H1 (cell line): ENCODE results near the gene NME4. TPM values are rescaled to one million over a fixed set of nuclear protein-coding genes. Genes with fewer than 3 reads are reported as not detected.
A peak's percentile ranks its signal among the peaks of the same experiment; 100 is the strongest.

Experiments used
- CTCF ChIA-PET: fragments of 300-600 bp; sonication (Branson Sonifier 250); formaldehyde crosslinking; loops from one replicate; lab custom pipeline; 2021; ENCODE audit not compliant: partially characterized antibody; lab: Charles Lee
- POLR2A ChIA-PET: fragments of 300-600 bp; sonication (Branson Sonifier 250); formaldehyde crosslinking; loops from one replicate; lab custom pipeline; 2021; ENCODE audit warnings: inconsistent platforms; ENCODE audit not compliant: partially characterized antibody; lab: Charles Lee
- DNase-seq, 2 experiments: peaks; one replicate each; pipeline versions ENCODE4 v3.0.0 to v3.0.0-alpha.2; 2010 to 2022; ENCODE audit warnings: low spot score in 2 of 2, low read depth in 1 of 2, mixed read lengths in 1 of 2
- FAIRE-seq: peaks from 2 replicates; lab custom pipeline; 2011; peaks lifted over from hg19 to GRCh38; lab: Jason Lieb, UNC
- H2AFZ ChIP-seq: 2 replicates; pipeline ENCODE4 v1.8.1; 2012; ENCODE audit warnings: low read length, inconsistent platforms
- H2AK5ac ChIP-seq: 2 replicates; pipeline ENCODE4 v1.6.1; 2013; ENCODE audit warnings: low read depth, low read length
- H2BK120ac ChIP-seq: replicated peaks from 2 replicates; pipeline ENCODE3; 2013; ENCODE audit warnings: low read depth, low read length, inconsistent platforms
- H2BK12ac ChIP-seq: 2 replicates; pipeline ENCODE4 v1.6.1; 2013; ENCODE audit warnings: low read depth, low read length
- H2BK15ac ChIP-seq: 2 replicates; pipeline ENCODE4 v1.6.1; 2013; ENCODE audit warnings: low read length
- H2BK20ac ChIP-seq: 2 replicates; pipeline ENCODE4 v1.6.1; 2013; ENCODE audit warnings: low read length
- H2BK5ac ChIP-seq: 2 replicates; pipeline ENCODE4 v1.6.1; 2013; ENCODE audit warnings: low read depth, low read length
- H3K14ac ChIP-seq: 2 replicates; pipeline ENCODE4 v1.6.1; 2013; ENCODE audit warnings: inconsistent platforms; ENCODE audit not compliant: insufficient read length
- H3K18ac ChIP-seq: 2 replicates; pipeline ENCODE4 v1.6.1; 2013; ENCODE audit warnings: low read length; ENCODE audit errors: extremely low read depth
- H3K23ac ChIP-seq: 2 replicates; pipeline ENCODE4 v1.6.1; 2013; ENCODE audit warnings: inconsistent platforms; ENCODE audit not compliant: insufficient read length
- H3K23me2 ChIP-seq: 2 replicates; pipeline ENCODE4 v1.6.1; 2013; ENCODE audit warnings: low read depth, low read length
- H3K27ac ChIP-seq: 2 replicates; pipeline ENCODE4 v1.6.1; 2011; ENCODE audit warnings: low read depth, low read length, inconsistent platforms
- H3K27me3 ChIP-seq, 4 experiments: replicated peaks in 1 of 4; 1 replicate in 1 of 4; 2 replicates in 3 of 4; pipeline versions ENCODE4 v1.6.1 to v1.8.1; 2011 to 2013; ENCODE audit warnings: low read length in 3 of 4, mild to moderate bottlenecking in 3 of 4, inconsistent platforms in 2 of 4, mixed read lengths in 2 of 4, moderate library complexity in 1 of 4; ENCODE audit not compliant: control insufficient read depth in 3 of 4, insufficient read depth in 3 of 4; ENCODE audit errors: extremely low read depth in 1 of 4
- H3K36me3 ChIP-seq, 4 experiments: 2 replicates each; pipeline versions ENCODE4 v1.6.1 to v1.8.1; 2011 to 2013; ENCODE audit warnings: mild to moderate bottlenecking in 4 of 4, low read length in 3 of 4, moderate library complexity in 2 of 4, control low read depth in 1 of 4, inconsistent platforms in 1 of 4; ENCODE audit not compliant: insufficient read depth in 4 of 4, control insufficient read depth in 2 of 4
- H3K4ac ChIP-seq: replicated peaks from 2 replicates; pipeline ENCODE3; 2013; ENCODE audit warnings: low read length, low read depth, mixed read lengths, inconsistent platforms; ENCODE audit not compliant: insufficient read length
- H3K4me1 ChIP-seq, 4 experiments: replicated peaks in 1 of 4; 1 replicate in 1 of 4; 2 replicates in 3 of 4; pipeline versions ENCODE4 v1.6.1 to v1.8.1; 2011 to 2013; ENCODE audit warnings: low read length in 3 of 4, inconsistent platforms in 2 of 4, mixed read lengths in 1 of 4; ENCODE audit not compliant: insufficient read depth in 4 of 4, control insufficient read depth in 3 of 4
- H3K4me2 ChIP-seq, 2 experiments: 2 replicates each; pipeline versions ENCODE4 v1.6.1 to v1.8.1; 2011 to 2013; ENCODE audit warnings: low read depth in 2 of 2, low read length in 2 of 2, control low read depth in 1 of 2, inconsistent platforms in 1 of 2, mild to moderate bottlenecking in 1 of 2; ENCODE audit not compliant: insufficient read depth in 1 of 2
- H3K4me3 ChIP-seq, 4 experiments: fragments of 200-600, 300-600 bp in 1 of 4; sonication (generic), shearing (Covaris generic), sonication (Bioruptor Twin) in 1 of 4; 2 replicates each; pipeline versions ENCODE4 v1.5.1 to v1.8.1; 2011 to 2016; ENCODE audit warnings: low read length in 4 of 4, low read depth in 3 of 4, control low read depth in 2 of 4, inconsistent platforms in 2 of 4, mild to moderate bottlenecking in 2 of 4, mixed read lengths in 1 of 4, moderate library complexity in 1 of 4; ENCODE audit not compliant: insufficient read depth in 2 of 4; ENCODE audit errors: extremely low read depth in 1 of 4
- H3K56ac ChIP-seq: replicated peaks from 2 replicates; pipeline ENCODE3; 2013; ENCODE audit warnings: low read depth, mild to moderate bottlenecking, mixed read lengths, low read length, inconsistent platforms; ENCODE audit not compliant: insufficient read length
- H3K79me1 ChIP-seq: 2 replicates; pipeline ENCODE4 v1.6.1; 2013; ENCODE audit warnings: low read depth, low read length, control low read depth
- H3K79me2 ChIP-seq, 2 experiments: 2 replicates each; pipeline versions ENCODE4 v1.6.1 to v1.8.1; 2012 to 2013; ENCODE audit warnings: low read length in 2 of 2, mild to moderate bottlenecking in 2 of 2, inconsistent platforms in 1 of 2; ENCODE audit not compliant: insufficient read depth in 2 of 2, control insufficient read depth in 1 of 2
- H3K9ac ChIP-seq, 4 experiments: replicated peaks in 1 of 4; 1 replicate in 1 of 4; 2 replicates in 3 of 4; pipeline versions ENCODE4 v1.6.1 to v1.8.1; 2011 to 2013; ENCODE audit warnings: low read depth in 3 of 4, low read length in 3 of 4, control low read depth in 2 of 4, mild to moderate bottlenecking in 2 of 4, moderate library complexity in 2 of 4, inconsistent platforms in 1 of 4; ENCODE audit errors: extremely low read depth in 1 of 4
- H3K9me3 ChIP-seq, 2 experiments: 2 replicates each; pipeline versions ENCODE4 v1.6.1 to v1.8.1; 2012 to 2013; ENCODE audit warnings: mild to moderate bottlenecking in 2 of 2, moderate library complexity in 2 of 2, control low read depth in 1 of 2, inconsistent platforms in 1 of 2, low read depth in 1 of 2, low read length in 1 of 2, mixed read lengths in 1 of 2; ENCODE audit not compliant: insufficient read depth in 2 of 2
- H4K20me1 ChIP-seq, 2 experiments: replicated peaks in 1 of 2; 2 replicates each; pipeline versions ENCODE3 to v1.8.1; 2011 to 2013; ENCODE audit warnings: inconsistent platforms in 2 of 2, low read length in 2 of 2, mild to moderate bottlenecking in 1 of 2; ENCODE audit not compliant: insufficient read depth in 2 of 2, control insufficient read depth in 1 of 2
- H4K5ac ChIP-seq: 2 replicates; pipeline ENCODE4 v1.6.1; 2013; ENCODE audit warnings: low read length, low read depth, mixed read lengths, inconsistent platforms; ENCODE audit not compliant: insufficient read length
- H4K8ac ChIP-seq: 2 replicates; pipeline ENCODE4 v1.8.0; 2013; ENCODE audit warnings: mild to moderate bottlenecking, moderate library complexity, low read length, inconsistent platforms; ENCODE audit not compliant: insufficient read depth; ENCODE audit errors: extremely low read depth
- H4K91ac ChIP-seq: replicated peaks from 2 replicates; pipeline ENCODE3; 2013; ENCODE audit warnings: low read length, mixed read lengths, inconsistent platforms; ENCODE audit not compliant: insufficient read length
- TAF7 ChIP-seq: optimal IDR thresholded peaks from 2 replicates; pipeline ENCODE3; 2011; ENCODE audit warnings: low read depth, mild to moderate bottlenecking, inconsistent platforms, low read length, moderate library complexity, borderline replicate concordance
- WGBS, 2 experiments: shearing (Covaris generic) in 1 of 2; methylation state at CpG; one replicate each; pipeline versions ENCODE4 v1.1.6 to v1.1.7; 2013 to 2015; ENCODE audit warnings: low lambda C conversion rate in 2 of 2, mixed read lengths in 2 of 2, inconsistent platforms in 1 of 2, low coverage in 1 of 2, missing lambda C conversion rate in 1 of 2; ENCODE audit not compliant: insufficient replicate concordance in 2 of 2, insufficient coverage in 1 of 2, insufficient read length in 1 of 2; ENCODE audit errors: extremely low coverage in 1 of 2, missing lambda C conversion rate in 1 of 2; 5-methylcytosine and 5-hydroxymethylcytosine counted together
- polyA plus RNA-seq, 7 experiments: library from polyadenylated mRNA; depleted of rRNA in 3 of 7; stranded (reverse) in 5 of 7; unstranded in 2 of 7; fragments of >200 nt in 5 of 7; fragments of 200-250 nt in 2 of 7; gene quantifications; 1 replicate in 5 of 7; 2 replicates in 1 of 7; 4 replicates in 1 of 7; pipeline versions ENCODE4 v1.2.1 to v1.2.3, GENCODE V29; 2011 to 2013; ENCODE audit warnings: missing spikeins in 2 of 7, mixed read lengths in 2 of 7
- total RNA-seq: library from RNA; stranded (reverse); fragmentation: NEBNext Ultra II Directional; extraction: Animal tissue kit (Norgen Biotek cat#: 25700); gene quantifications from 2 replicates; pipeline ENCODE4 v1.2.1, GENCODE V29; 2021

Gene NME4
- total and polyA plus RNA-seq, 2 of the 8 experiments (the other 6 are each of a cell fraction or from before 2014, with no cell fraction given), result 408 to 863 TPM

DNA sequence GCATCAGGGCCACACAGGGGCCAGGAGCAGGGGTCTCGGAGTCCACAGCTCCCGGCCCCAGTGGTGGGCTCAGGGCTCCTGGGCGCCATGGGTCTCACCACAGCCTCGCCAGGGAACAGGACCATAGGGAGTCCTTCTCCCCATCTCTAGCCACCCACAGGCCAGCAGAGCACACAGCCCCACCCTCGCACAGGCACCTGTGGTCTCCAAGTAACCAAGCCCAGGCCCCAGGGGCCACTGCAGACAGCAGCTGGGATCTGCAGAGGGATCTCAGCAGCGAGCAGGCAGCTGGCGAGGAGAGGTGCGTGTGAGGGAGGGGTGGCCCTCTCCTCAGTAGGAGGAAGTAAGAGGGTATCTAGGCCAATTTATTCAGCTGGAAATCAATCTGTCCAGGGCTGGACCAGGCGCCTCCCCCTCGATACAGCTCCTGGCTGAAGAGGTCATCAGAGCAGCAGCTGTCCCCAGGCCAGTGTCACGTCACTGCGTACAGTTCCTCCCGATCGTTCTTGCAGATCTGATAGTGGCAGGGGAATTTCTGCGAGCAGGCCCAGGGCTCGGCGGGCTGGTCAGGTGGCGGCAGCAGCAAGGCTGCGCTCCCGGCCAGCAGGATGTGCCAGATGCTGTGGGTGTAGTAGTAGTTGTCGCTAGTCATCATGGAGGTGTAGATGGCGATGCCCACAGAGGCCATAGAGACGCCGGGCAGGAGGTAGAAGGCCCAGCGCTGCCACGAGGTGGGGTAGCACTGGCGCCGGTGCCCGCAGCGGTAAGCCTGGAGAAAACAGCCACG, 25.3 kb upstream of the NME4 start:
- no peak overlapping the region for H3K27ac ChIP-seq
- no peak for FAIRE-seq
- POLR2A ChIA-PET, result interaction anchor here (0.6 to 2.5 kb wide), 11 partner anchors 7 to 377 kb away, joined by 3 to 11 read pairs (median 4); no protein-coding TSS in a partner anchor

More for the DNA sequence above, 25.3 kb upstream of the NME4 start:
- H3K79me2 ChIP-seq, result no peaks in the 10 kb centered on the region; a peak in 1 of 4 replicates
- H3K27me3 ChIP-seq, result no peaks in the 10 kb centered on the region
- H3K23me2 ChIP-seq, result no peaks in the 10 kb centered on the region; the same call in 1 of the 2 replicates
- H3K56ac ChIP-seq, result no peak overlapping the region
- no peaks in the 10 kb centered on the region; the same call in 1 of the 2 replicates for H3K79me1 ChIP-seq
- no peak overlapping the region for H3K4me3 ChIP-seq
- CTCF ChIA-PET, result interaction anchor here (0.6 to 1.8 kb wide), 10 partner anchors 9 to 341 kb away, joined by 3 to 5 read pairs (median 3); no protein-coding TSS in a partner anchor
- TF ChIP-seq TAF7, result no peak
- H3K4me1 ChIP-seq, result peaks cover 0 to 10% (median 9%) of the 10 kb centered on the region in 4 experiments; a peak in 5 of 7 replicates
- H2BK5ac ChIP-seq, result peak overlapping the region; percentile 52
- no peak overlapping the region for H2AFZ ChIP-seq
- WGBS, 2 experiments, result 96% methylated on average over 31 of the region's 31 CpGs; no CpG with 5 or more reads in 1 of the 2 experiments
- H3K4ac ChIP-seq, result no peak overlapping the region
- peaks cover 8 to 38% of the 10 kb centered on the region in 2 experiments for H4K20me1 ChIP-seq
- no peak overlapping the region for H4K91ac ChIP-seq
- no peak overlapping the region for H3K23ac ChIP-seq
- no peak overlapping the region for H3K9ac ChIP-seq
- H3K18ac ChIP-seq, result no peak overlapping the region
- no peak overlapping the region for H3K4me2 ChIP-seq
- H2AK5ac ChIP-seq, result no peak overlapping the region
- H3K14ac ChIP-seq, result no peak overlapping the region
- H4K5ac ChIP-seq, result no peak overlapping the region
- no peak overlapping the region for H4K8ac ChIP-seq
- H2BK12ac ChIP-seq, result no peak overlapping the region
- H2BK20ac ChIP-seq, result no peak overlapping the region
- H2BK15ac ChIP-seq, result no peak overlapping the region
- peaks cover 23 to 65% (median 48%) of the 10 kb centered on the region in 4 experiments for H3K36me3 ChIP-seq
- H2BK120ac ChIP-seq, result no peak overlapping the region
- no peaks in the 10 kb centered on the region for H3K9me3 ChIP-seq
- DNase-seq, result peak in 1 of 2 experiments; percentile 47
